HL-60 (cell line): ENCODE data around the gene LMOD1.

Source experiments
- DNase-seq, 2 experiments: peaks; one replicate each; pipeline ENCODE4 v3.0.0-alpha.2; 2010 to 2020; ENCODE audit warnings: low read depth in 1 of 2, low spot score in 1 of 2
- H3K27ac ChIP-seq: fragments of 250-450 bp; sonication (Bioruptor Pico); replicated peaks from 2 replicates; pipeline ENCODE4 v1.5.1; 2020; ENCODE audit warnings: mild to moderate bottlenecking, moderate library complexity
- H3K27me3 ChIP-seq: fragments of 250-450 bp; sonication (Bioruptor Pico); 2 replicates; pipeline ENCODE4 v1.5.1; 2021; ENCODE audit warnings: mild to moderate bottlenecking, moderate library complexity; ENCODE audit not compliant: insufficient read depth, poor library complexity, severe bottlenecking
- H3K4me3 ChIP-seq: replicated peaks from 2 replicates; pipeline ENCODE4 v1.5.1; 2011; ENCODE audit warnings: mild to moderate bottlenecking, control low read depth, low read length; ENCODE audit not compliant: insufficient read depth
- GABPA ChIP-seq: IDR thresholded peaks from 2 replicates; pipeline ENCODE4 v1.6.1; 2012; ENCODE audit warnings: low read depth
- POLR2AphosphoS5 ChIP-seq: IDR thresholded peaks from 2 replicates; pipeline ENCODE4 v1.6.1; 2012; ENCODE audit warnings: low read depth
- SPI1 ChIP-seq: IDR thresholded peaks from 2 replicates; pipeline ENCODE4 v1.6.1; 2012; ENCODE audit warnings: low read depth, mild to moderate bottlenecking, borderline replicate concordance
- long read RNA-seq: library from polyadenylated mRNA; unstranded; transcript quantifications from one replicate; pipeline ENCODE4 v2.0.0, GENCODE V29; 2020
- TF ChIP-seq, protein P1 (sequence below): IDR thresholded peaks from one replicate; pipeline ENCODE4 v1.5.1; 2011; ENCODE audit warnings: low read length, control low read depth, inconsistent platforms; ENCODE audit not compliant: insufficient read depth
- TF ChIP-seq, protein P2 (sequence below): IDR thresholded peaks from 2 replicates; pipeline ENCODE4 v1.6.1; 2012; ENCODE audit warnings: low read depth; ENCODE audit not compliant: insufficient replicate concordance

LMOD1 gene
- long read RNA-seq, result 0 reads

DNA sequence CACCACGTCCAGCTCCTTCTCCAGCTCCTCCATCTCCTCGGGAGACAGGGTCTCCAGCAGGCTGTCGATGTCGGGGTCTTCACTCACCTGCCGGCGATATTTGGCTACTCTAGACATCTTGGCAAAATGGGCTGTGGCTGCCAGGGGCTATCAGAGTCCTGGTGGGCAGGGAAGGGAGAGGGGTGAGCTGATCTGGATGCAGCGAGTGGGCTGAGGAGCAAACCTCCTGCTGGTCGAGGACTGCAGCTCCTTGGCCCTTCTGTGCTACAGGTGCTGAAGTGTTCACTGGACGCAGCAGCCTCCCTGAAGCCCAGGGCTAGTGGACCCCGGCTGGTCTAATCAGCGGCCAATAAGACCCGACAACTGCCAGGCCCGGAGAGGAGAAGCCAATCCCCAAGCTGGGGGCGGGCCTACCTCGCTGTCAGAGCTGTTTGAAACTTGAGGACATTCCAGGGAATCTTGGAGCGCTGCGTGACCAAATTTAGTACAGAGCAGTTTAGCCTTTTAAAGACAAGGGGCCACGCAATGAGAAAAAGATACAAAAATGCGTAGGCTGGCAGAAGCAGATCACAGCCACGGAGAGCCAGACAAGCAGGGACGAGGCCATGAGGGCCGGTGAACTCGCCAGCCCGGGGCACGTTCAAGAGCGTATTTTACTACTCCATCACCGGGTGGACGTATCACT is at the start of gene LMOD1:
Gene LMOD1 (minus strand): TSS at position 325 of the 685 bp plus-strand sequence. CDS start 208 bp downstream, at position 117.
- no peak for DNase-seq
- no peak for TF ChIP-seq SPI1
- no peak for TF ChIP-seq POLR2AphosphoS5
- no peak for TF ChIP-seq GABPA
- TF ChIP-seq, protein P1, sequence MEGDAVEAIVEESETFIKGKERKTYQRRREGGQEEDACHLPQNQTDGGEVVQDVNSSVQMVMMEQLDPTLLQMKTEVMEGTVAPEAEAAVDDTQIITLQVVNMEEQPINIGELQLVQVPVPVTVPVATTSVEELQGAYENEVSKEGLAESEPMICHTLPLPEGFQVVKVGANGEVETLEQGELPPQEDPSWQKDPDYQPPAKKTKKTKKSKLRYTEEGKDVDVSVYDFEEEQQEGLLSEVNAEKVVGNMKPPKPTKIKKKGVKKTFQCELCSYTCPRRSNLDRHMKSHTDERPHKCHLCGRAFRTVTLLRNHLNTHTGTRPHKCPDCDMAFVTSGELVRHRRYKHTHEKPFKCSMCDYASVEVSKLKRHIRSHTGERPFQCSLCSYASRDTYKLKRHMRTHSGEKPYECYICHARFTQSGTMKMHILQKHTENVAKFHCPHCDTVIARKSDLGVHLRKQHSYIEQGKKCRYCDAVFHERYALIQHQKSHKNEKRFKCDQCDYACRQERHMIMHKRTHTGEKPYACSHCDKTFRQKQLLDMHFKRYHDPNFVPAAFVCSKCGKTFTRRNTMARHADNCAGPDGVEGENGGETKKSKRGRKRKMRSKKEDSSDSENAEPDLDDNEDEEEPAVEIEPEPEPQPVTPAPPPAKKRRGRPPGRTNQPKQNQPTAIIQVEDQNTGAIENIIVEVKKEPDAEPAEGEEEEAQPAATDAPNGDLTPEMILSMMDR, result no peak
- TF ChIP-seq, protein P2, sequence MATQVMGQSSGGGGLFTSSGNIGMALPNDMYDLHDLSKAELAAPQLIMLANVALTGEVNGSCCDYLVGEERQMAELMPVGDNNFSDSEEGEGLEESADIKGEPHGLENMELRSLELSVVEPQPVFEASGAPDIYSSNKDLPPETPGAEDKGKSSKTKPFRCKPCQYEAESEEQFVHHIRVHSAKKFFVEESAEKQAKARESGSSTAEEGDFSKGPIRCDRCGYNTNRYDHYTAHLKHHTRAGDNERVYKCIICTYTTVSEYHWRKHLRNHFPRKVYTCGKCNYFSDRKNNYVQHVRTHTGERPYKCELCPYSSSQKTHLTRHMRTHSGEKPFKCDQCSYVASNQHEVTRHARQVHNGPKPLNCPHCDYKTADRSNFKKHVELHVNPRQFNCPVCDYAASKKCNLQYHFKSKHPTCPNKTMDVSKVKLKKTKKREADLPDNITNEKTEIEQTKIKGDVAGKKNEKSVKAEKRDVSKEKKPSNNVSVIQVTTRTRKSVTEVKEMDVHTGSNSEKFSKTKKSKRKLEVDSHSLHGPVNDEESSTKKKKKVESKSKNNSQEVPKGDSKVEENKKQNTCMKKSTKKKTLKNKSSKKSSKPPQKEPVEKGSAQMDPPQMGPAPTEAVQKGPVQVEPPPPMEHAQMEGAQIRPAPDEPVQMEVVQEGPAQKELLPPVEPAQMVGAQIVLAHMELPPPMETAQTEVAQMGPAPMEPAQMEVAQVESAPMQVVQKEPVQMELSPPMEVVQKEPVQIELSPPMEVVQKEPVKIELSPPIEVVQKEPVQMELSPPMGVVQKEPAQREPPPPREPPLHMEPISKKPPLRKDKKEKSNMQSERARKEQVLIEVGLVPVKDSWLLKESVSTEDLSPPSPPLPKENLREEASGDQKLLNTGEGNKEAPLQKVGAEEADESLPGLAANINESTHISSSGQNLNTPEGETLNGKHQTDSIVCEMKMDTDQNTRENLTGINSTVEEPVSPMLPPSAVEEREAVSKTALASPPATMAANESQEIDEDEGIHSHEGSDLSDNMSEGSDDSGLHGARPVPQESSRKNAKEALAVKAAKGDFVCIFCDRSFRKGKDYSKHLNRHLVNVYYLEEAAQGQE, result no peak
- no peak within 1 kb of the TSS for H3K4me3 ChIP-seq
- peaks cover 17% of the 10 kb centered on the region for H3K27me3 ChIP-seq
- no peak within 1 kb of the TSS for H3K27ac ChIP-seq

DNA sequence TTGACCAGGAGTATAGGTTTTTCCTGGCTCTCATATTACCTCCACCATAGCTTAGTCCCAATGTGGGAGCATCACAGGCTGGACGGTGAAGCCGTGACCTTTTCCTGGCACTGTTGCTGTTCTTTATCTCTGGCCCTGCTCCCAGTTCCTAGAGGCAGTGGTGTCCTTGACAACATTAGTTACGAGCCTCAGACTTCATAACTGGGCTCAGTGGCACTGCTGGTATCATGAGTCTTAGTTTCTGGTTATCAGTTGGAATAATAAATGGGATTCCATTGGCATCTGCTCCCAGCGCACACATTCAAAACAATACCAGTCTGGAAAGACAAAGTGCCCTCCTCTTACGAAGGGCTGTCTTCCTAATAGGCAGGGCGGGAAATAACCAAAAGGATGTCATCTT is 44.1 kb upstream of the LMOD1 start:
- no peaks in the 10 kb centered on the region for H3K27me3 ChIP-seq
- no peak overlapping the region for H3K4me3 ChIP-seq
- H3K27ac ChIP-seq, result no peak overlapping the region
- no peak for TF ChIP-seq GABPA
- TF ChIP-seq POLR2AphosphoS5, result no peak
- TF ChIP-seq SPI1, result no peak
- TF ChIP-seq, protein P2, result no peak
- TF ChIP-seq, protein P1, result no peak
- DNase-seq, result no peak

DNA sequence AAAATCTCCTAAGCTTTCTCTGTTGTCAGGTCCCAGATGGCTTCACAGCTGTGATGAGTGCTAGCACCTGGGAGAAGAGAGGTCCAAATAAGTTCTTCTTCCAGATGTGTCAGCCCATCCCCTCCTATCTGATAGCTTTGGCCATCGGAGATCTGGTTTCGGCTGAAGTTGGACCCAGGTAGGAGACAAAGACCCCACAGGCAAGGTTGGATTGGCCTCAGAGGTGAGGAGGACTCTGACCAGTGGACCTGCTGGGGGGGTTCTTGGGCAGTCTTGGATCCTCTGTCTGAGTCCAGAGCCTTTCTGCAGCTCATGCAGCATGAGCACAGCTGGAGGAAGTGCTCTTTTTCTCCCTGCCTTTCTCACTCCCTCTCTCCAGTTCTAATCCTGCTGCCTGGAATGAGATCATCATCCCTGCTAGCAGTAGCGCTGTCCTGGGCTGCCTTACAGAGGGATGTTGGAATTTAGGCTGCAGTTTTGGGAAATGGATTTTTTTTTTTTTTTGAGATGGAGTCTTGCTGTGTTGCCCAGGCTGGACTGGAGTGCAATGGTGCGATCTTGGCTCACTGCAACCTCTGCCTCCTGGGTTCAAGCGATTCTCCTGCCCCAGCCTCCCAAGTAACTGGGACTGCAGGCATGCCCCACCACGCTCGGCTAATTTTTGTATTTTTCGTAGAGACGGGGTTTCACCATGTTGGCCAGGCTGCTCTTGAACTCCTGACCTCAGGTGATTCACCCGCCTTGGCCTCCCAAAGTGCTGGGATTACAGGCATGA is 43.2 kb upstream of the LMOD1 start:
- Histone ChIP-seq H3K27me3 (no peaks in the 10 kb centered on the region), H3K4me3 (no peak overlapping the region), H3K27ac (no peak overlapping the region)
- TF ChIP-seq GABPA, result no peak
- TF ChIP-seq POLR2AphosphoS5, result no peak
- TF ChIP-seq SPI1, result no peak
- TF ChIP-seq, protein P2, result no peak
- TF ChIP-seq, protein P1, result no peak
- no peak for DNase-seq
